PC-9 (cell line): ENCODE measurements around the gene LSM4. TPM values are rescaled to one million over a fixed set of nuclear protein-coding genes. Genes with fewer than 3 reads are reported as not detected.
A peak's percentile ranks its signal among the peaks of the same experiment; 100 is the strongest.

Experiments
- BruUV-seq: library from RNA; stranded (reverse); fragments of 400-500 nt; replicated peaks from 2 replicates; lab custom pipeline; 2021; lab: Mats Ljungman, UMichigan
- CTCF ChIA-PET: fragments of 300-600 bp; sonication (Branson Sonifier 250); formaldehyde crosslinking; loops from one replicate; lab custom pipeline; 2022; ENCODE audit warnings: antibody characterized with exemption; lab: Charles Lee
- POLR2A ChIA-PET: fragments of 300-600 bp; sonication (Branson Sonifier 250); formaldehyde crosslinking; loops from one replicate; lab custom pipeline; 2022; ENCODE audit warnings: antibody characterized with exemption; ENCODE audit not compliant: unreplicated experiment; lab: Charles Lee
- DNase-seq, 2 experiments: peaks; one replicate each; pipeline versions ENCODE4 v3.0.0 to v3.0.0-alpha.2; 2015 to 2022; ENCODE audit warnings: mixed read lengths in 1 of 2
- H2AFZ ChIP-seq: fragments of 200-600 bp; sonication (generic); 2 replicates; pipeline ENCODE4 v1.8.1; 2017; ENCODE audit warnings: antibody characterized with exemption
- H3F3A ChIP-seq: fragments of 200-600 bp; sonication (generic); 2 replicates; pipeline ENCODE4 v1.8.1; 2017; ENCODE audit warnings: antibody characterized with exemption, mild to moderate bottlenecking, low read depth; ENCODE audit not compliant: insufficient read depth
- H3K27ac ChIP-seq: fragments of 200-600 bp; sonication (generic); 2 replicates; pipeline ENCODE4 v1.6.1; 2016; ENCODE audit warnings: mixed run types
- H3K27me3 ChIP-seq: fragments of 200-600 bp; sonication (generic); 2 replicates; pipeline ENCODE4 v1.6.1; 2016; ENCODE audit warnings: low read depth, mixed run types; ENCODE audit not compliant: insufficient read depth
- H3K36me3 ChIP-seq: fragments of 200-600 bp; sonication (generic); 2 replicates; pipeline ENCODE4 v1.6.1; 2016; ENCODE audit warnings: low read depth, mixed run types
- H3K4me1 ChIP-seq: fragments of 200-600 bp; sonication (generic); replicated peaks from 2 replicates; pipeline ENCODE4 v1.6.1; 2016; ENCODE audit warnings: mixed run types; ENCODE audit not compliant: insufficient read depth
- H3K4me2 ChIP-seq: fragments of 200-600 bp; sonication (generic); 2 replicates; pipeline ENCODE4 v1.6.1; 2017; ENCODE audit warnings: mixed run types
- H3K4me3 ChIP-seq: fragments of 200-600 bp; sonication (generic); 2 replicates; pipeline ENCODE4 v1.6.1; 2016; ENCODE audit warnings: mixed run types
- H3K79me2 ChIP-seq: fragments of 200-600 bp; sonication (generic); 2 replicates; pipeline ENCODE4 v1.6.1; 2017; ENCODE audit warnings: low read depth, mixed run types
- H3K9me2 ChIP-seq: fragments of 200-600 bp; sonication (generic); 2 replicates; pipeline ENCODE4 v1.8.1; 2017; ENCODE audit warnings: mild to moderate bottlenecking; ENCODE audit not compliant: insufficient read depth
- H3K9me3 ChIP-seq: fragments of 200-600 bp; sonication (generic); 2 replicates; pipeline ENCODE4 v1.8.1; 2016; ENCODE audit warnings: low read depth; ENCODE audit not compliant: insufficient read depth
- H4K20me1 ChIP-seq: fragments of 200-600 bp; sonication (generic); 2 replicates; pipeline ENCODE4 v1.8.1; 2017; ENCODE audit not compliant: insufficient read depth
- CTCF ChIP-seq: fragments of 200-600 bp; sonication (generic); conservative IDR thresholded peaks from 2 replicates; pipeline ENCODE4 v1.6.1; 2017; ENCODE audit warnings: mixed run types, antibody characterized with exemption, mild to moderate bottlenecking, moderate library complexity
- EZH2 ChIP-seq: fragments of 200-600 bp; sonication (generic); IDR thresholded peaks from 2 replicates; pipeline ENCODE4 v1.8.0; 2017; ENCODE audit warnings: antibody characterized with exemption, low read depth
- intact Hi-C: fragments of 100-400 bp; cut with micrococcal nuclease; formaldehyde crosslinking; loops from one replicate; pipeline ENCODE4 v1.10.0; 2022; ENCODE audit not compliant: unreplicated experiment
- total RNA-seq: library from RNA; stranded (reverse); gene quantifications from 2 replicates; pipeline ENCODE4 v1.2.3, GENCODE V29; 2021

Gene LSM4
- total RNA-seq, 1 experiment from 2014 or later, result 323 TPM

GRCh38 chr19:18306209-18306887 is 16.5 kb downstream of the LSM4 start:
- no peak overlapping the region for H3K27ac ChIP-seq
- POLR2A ChIA-PET, result interaction anchor here (3.4 kb wide), 1 partner anchor 25 kb away, joined by 63 read pairs; the partner anchor contains the start of gene JUND

GRCh38 chr19:18304458-18305310 is 18.2 kb downstream of the LSM4 start:
- TF ChIP-seq EZH2 (no peak), CTCF (no peak)
- peak overlapping the region; percentile 8; the same call in 1 of the 2 replicates for H3K4me3 ChIP-seq
- H3K4me1 ChIP-seq, result peaks cover 42% of the 10 kb centered on the region
- no peaks in the 10 kb centered on the region for H3K27me3 ChIP-seq
- H3K4me2 ChIP-seq, result peak overlapping the region; percentile 63
- H3K9me3 ChIP-seq, result no peaks in the 10 kb centered on the region
- peak overlapping the region; percentile 48 for H3K27ac ChIP-seq
- no peaks in the 10 kb centered on the region for H3K36me3 ChIP-seq
- no peaks in the 10 kb centered on the region; the same call in 1 of the 2 replicates for H3K79me2 ChIP-seq
- no peak overlapping the region for H2AFZ ChIP-seq
- intact Hi-C loops, result loop anchor here (1.0 to 2.0 kb wide), 2 partner anchors 18 to 23 kb away; partner anchors contain the start of genes JUND and LSM4
- TSS peak; percentile 86 for BruUV-seq
- peaks cover 70% of the 10 kb centered on the region for H3F3A ChIP-seq
- no peaks in the 10 kb centered on the region for H3K9me2 ChIP-seq
- DNase-seq, result peak in 1 of 2 experiments; percentile 88
- CTCF ChIA-PET, result interaction anchor here (0.5 to 1.9 kb wide), 5 partner anchors 12 to 388 kb away, joined by 3 to 17 read pairs (median 5); no protein-coding TSS in a partner anchor
- H4K20me1 ChIP-seq, result no peaks in the 10 kb centered on the region
- POLR2A ChIA-PET, result interaction anchor here (0.6 to 3.4 kb wide), 9 partner anchors 12 to 866 kb away, joined by 3 to 63 read pairs (median 7); partner anchors contain the start of genes JUND and LSM4

More at GRCh38 chr19:18306209-18306887, 16.5 kb downstream of the LSM4 start:
- Histone ChIP-seq H3K9me2 (no peaks in the 10 kb centered on the region), H3F3A (peaks cover 56% of the 10 kb centered on the region; the same call in 1 of the 2 replicates), H3K4me2 (no peak overlapping the region), H2AFZ (no peak overlapping the region), H3K9me3 (no peaks in the 10 kb centered on the region), H3K36me3 (0 out of 2 replicates have a peak, but pooled peaks cover 3% of the 10 kb centered on the region), H3K4me1 (peaks cover 28% of the 10 kb centered on the region), H3K79me2 (no peaks in the 10 kb centered on the region; the same call in 1 of the 2 replicates), H3K4me3 (no peak overlapping the region), H3K27me3 (no peaks in the 10 kb centered on the region), H4K20me1 (no peaks in the 10 kb centered on the region; the same call in 1 of the 2 replicates)
- DNase-seq, result no peak
- intact Hi-C loops, result no loop called here
- CTCF ChIA-PET, result interaction anchor here (1.1 kb wide), 1 partner anchor 16 kb away, joined by 3 read pairs; no protein-coding TSS in a partner anchor
- BruUV-seq, result no TSS peak
- TF ChIP-seq CTCF (no peak), EZH2 (no peak)

- Histone ChIP-seq H3K27me3 (no peaks in the 10 kb centered on the region), H3K4me3 (no peak overlapping the region), H3K36me3 (no peaks in the 10 kb centered on the region), H4K20me1 (no peaks in the 10 kb centered on the region), H3K9me3 (no peaks in the 10 kb centered on the region), H2AFZ (no peak overlapping the region), H3K27ac (peak overlapping the region; percentile 4; the same call in 1 of the 2 replicates), H3K4me2 (peak overlapping the region; percentile 63), H3K79me2 (no peaks in the 10 kb centered on the region; the same call in 1 of the 2 replicates), H3F3A (peaks cover 71% of the 10 kb centered on the region), H3K4me1 (peaks cover 45% of the 10 kb centered on the region), H3K9me2 (no peaks in the 10 kb centered on the region)
- CTCF ChIA-PET, result interaction anchor here (0.7 to 1.9 kb wide), 2 partner anchors 25 to 35 kb away, joined by 3 to 17 read pairs; no protein-coding TSS in a partner anchor
- no peak for DNase-seq
- intact Hi-C loops, result loop anchor here (1.0 to 2.0 kb wide), 2 partner anchors 19 to 23 kb away; partner anchors contain the start of genes JUND and LSM4
- no peak for TF ChIP-seq EZH2
- TF ChIP-seq CTCF, result no peak
- POLR2A ChIA-PET, result interaction anchor here (0.6 to 3.4 kb wide), 5 partner anchors 12 to 867 kb away, joined by 5 to 63 read pairs (median 23); partner anchors contain the start of gene JUND
- BruUV-seq, result no TSS peak
Observed at GRCh38 chr19:18304208-18304457, 18.7 kb downstream of the LSM4 start.
